SK-N-DZ (cell line): ENCODE results near the gene NTM.
"Not testable (repeated sequence)": the region's sequence is repeated elsewhere in the genome, so short reads cannot be mapped to it uniquely, and the experiment has no call there.

Experiments
- DNase-seq: peaks from one replicate; pipeline ENCODE4 v3.0.0-alpha.2; 2015; ENCODE audit warnings: low spot score

Gene NTM

DNA sequence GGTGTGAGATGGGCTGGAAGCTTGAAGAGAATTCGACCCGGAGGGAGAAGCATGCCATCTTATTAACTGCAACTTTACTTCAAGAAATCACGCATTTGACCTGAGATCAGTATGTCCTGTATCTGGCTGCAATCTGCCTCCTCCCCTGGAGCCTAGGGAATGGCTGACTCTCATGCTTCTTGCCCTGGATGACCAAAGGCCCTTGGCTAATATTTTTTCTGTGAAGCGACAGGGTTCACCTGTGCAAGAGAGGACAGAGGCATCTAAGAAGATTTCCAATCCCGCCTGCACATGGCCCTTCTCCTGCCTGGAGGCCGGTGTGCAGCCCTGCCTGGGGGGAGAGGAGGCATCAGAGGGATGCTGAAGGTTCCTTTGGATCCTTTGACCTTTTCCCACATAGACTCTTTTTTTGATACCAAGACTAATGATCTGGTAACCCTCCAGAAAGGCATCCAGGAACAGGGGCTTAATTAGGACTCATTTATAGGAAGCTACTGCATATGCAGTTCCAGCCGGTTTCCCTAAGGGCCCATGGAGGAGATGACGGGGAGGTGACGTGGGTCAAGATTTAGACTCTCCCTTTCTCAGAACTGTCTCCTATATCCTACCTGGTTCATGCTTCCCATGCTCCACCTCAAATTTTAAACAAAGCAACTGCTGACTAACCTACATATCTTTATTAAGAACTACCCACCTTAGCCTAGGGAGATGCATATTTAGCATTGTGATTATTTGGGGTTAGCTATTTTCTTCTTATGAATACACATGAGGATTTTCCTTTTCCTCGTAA, 50.8 kb downstream of the NTM start:
- no peak for DNase-seq

DNA sequence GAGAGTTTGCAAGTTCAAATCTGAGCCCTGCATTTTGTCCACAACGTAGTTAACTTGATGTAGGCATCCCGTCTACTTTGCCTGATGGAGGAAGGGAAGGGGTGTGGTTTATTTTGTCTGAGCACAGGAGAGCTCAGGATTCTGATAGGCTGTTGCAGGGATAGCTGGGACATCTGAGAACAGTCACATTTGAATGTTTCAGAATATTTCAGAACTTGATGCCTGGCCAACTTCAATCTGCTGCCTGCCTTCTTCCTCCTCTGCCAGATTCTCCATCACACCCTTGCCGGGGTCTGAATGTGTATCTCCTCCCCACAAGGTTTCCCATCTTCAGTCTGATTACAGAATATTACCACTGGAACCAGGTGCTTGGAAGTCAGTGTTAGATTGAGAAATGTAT, 51.6 kb downstream of the NTM start:
- no peak for DNase-seq

DNA sequence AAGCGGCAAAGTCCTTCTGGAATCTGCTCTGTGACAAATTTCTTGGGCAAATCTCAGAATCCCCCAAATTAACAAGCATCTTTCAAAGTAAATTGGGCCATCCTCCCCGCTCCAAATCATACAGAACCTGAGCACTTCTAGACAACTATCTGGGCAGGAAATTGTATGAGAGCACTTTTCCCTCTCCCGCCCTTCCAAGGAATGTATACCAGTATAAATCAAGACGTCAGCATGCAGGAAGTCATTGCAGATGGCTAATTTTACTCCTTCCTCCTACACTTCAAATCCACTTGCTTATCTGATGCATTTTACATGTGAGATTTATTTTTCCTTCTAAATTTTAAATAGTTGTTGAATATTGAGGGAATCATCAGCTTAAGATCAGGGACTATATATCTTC, 52.1 kb downstream of the NTM start:
- no peak for DNase-seq

DNA sequence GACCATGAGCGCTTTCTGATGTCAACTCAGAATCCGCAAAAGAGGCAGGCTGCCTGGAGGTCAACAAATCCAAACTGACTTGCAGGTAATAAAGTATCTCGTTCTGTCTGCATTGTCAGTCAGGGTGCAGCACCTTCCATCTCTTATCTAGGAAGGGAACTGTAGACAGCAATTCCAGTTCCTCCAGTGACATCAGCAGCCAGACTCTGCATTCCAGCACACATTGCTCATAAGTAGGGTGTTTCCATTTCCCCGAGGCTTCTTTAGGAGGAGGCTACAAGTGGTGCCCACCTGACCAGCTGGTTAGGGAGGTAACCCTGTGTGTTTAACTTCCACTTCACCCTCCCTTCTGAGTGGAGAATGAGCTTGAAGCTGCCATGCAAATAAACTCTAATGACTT, 53.3 kb downstream of the NTM start:
- DNase-seq = no peak

DNA sequence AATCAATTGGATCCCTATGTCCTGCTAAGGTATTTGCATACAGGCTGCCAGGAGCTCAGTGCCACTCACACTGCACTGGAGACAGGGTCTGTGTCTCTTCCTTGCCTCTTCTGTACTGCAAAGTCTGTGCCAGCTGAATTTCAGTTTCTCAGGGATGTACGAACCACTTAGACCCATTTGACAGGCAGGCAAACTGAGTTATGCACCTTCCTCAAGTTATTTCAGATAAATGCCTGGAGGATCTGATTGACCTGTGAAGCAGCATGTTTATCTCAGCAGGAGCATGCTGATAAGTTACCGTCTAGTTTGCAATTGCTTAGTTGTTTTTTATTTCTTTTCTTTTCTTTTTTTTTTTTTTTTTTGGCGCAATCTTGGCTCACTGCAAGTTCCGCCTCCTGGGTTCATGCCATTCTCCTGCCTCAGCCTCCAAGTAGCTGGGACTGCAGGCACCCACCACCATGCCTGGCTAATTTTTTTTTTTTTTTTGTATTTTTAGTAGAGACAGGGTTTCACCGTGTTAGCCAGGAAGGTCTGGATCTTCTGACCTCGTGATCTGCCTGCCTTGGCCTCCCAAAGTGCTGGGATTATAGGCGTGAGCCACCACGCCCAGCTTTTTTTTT, 54.0 kb downstream of the NTM start:
- DNase-seq = not testable (repeated sequence)

DNA sequence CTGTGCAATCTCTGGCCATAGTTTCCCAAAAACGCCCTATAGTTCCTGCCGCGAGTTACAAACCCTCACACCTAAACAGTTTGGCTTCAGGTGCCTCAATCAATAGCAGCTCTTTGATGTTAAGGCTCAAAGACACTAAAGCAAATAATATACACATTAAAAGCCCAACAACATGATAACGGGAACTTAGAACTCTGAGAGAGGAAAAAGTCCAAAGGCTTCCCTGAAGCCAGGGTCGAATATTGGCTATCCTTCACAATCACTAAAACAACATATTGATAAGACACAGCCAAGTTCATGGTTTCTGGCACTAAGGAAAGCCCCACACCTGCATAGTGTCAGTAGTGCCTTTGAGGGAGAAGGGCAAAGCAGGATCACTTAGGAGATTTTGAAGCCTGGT, 54.9 kb downstream of the NTM start:
- DNase-seq = no peak

DNA sequence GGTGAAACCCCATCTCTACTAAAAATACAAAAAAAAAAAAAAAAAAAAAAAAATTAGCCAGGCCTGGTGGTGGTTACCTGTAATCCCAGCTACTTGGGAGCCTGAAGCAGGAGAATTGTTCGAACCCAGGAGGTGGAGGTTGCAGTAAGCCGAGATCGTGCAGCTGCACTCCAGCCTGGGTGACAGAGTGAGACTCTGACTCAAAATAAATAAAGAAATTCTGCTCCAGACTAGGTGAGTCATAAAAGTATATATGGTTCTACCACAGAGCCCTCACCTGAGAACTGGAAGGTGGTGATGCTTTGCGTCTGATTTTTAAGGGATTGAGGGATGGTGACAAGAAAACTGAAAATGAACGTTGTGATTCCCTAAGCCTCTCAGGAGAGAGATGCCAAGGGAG, 58.4 kb downstream of the NTM start:
- no peak for DNase-seq

DNA sequence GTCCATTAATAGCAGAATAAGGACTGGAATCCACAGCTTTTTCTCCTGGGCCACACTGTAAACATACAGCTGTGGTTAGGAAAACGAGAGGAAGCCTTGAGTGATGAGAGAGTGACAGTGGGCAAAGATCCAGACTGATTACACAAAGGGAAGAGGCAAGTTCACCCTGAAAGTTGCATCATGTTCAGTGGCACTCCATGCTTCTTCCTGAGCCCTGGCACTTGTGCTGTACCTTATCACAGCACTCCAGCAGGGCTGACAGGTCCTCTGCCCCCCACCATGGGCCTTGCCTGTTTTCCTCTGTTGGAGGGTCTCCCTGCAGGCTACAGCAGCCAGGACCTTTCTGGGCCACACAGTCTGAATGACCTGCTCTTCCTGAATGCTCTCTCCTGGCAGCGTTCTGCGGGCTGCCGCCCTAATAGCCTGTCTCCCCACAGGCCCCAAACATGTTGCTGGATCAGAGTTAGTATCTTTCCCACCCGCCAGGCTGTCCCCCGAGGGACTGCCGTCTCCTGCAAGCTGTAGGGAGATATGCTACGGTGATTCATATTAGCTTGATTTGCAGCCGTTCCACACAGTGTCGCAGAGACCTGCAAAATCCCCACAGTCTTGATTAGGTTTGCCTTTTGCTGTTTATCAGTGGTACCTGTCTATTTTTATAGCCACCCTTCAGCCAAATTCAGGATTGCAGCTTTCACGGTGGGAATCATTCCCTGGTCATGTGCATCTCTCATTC, 60.2 kb downstream of the NTM start:
- DNase-seq = no peak

DNA sequence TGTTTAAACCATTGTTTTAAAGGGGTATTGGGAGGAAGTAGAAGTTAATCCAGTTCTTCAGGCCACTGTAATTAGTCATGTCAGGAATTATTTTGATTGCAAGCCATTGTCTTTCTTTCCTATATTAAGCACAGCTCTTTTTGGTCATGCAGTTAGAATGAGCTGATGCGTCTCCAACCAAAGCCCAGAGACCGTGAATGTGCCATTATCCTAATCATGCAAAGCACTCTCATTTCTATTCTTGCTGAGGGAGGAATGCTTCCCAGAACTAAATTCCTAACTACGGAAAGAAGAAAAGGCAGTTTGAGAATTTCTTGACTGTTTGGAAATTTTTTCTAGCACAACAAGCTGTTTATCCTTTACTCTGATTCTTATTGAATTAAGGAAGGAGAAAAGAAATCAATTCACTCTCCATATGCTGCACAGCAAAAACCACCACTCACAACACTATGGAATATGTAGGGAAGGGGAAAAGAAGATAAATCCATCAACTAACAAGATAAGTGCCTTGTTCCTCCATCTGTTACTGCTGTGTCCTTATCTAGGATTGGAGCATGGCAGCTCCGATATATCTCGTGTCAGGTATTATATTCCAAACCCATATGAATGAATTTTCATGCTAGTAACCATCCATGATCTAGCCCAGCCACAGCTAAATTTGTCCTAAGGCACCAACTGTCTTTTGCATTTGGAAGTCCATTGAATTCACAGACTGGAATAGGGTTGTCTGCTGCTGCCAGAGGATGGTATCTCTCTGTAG, 70.8 kb downstream of the NTM start:
- DNase-seq = no peak

DNA sequence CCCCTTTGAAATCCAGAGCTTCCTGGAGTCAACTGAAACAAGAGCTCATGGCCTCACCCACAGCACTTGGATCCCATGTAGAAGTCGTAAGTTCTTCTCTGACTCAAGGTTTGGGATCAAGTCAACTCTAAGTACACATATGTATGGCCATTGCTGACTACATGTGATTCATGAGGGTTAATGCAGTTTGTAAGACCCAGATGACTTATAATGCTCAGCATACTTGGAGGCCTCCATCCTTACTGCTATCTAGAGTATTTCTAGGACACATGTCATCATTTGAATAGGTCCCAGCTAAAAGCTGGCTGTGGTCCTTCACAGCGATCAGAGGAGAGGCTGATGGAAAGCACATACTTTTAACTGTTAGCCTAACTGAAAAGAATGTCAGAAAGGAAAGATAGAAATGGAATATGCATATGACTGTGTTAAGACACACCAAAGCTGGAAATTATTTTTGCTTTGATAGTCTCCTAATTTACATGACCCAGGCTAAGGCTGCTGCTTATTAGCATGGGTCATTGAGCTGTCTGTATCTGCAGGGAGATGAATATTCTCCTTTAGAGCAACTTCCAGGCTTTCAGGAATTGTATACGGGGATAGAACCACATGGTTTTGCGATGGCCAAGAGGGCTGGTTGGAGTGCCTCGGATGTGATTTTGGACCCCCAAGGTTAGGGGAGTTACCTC, 76.3 kb downstream of the NTM start:
- no peak for DNase-seq

DNA sequence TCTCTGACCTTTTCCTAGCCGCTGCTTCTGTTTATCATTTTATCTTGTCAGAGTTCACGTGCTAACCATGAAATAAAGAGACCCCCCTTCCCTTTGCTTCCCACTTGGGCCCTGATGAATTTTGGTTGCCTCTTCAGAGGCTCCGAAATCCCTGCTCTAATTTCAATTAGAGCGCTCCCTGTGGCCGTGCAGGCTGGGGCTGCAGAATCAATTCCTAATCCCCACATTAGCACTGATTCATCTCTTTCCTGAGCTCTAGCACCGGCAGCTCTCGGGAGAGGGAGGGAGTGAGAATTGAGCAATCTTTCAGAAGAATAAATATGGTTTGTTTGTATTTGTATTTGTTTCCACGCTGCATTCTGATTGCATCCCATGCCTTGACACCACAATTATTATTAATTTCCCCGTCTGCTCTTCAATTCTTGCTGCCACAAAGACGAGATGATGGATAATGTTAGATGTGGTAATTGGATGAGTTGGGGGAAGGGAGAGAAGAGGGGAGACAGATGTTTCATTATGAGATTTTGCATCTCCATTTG, 76.9 kb downstream of the NTM start:
- DNase-seq = no peak

DNA sequence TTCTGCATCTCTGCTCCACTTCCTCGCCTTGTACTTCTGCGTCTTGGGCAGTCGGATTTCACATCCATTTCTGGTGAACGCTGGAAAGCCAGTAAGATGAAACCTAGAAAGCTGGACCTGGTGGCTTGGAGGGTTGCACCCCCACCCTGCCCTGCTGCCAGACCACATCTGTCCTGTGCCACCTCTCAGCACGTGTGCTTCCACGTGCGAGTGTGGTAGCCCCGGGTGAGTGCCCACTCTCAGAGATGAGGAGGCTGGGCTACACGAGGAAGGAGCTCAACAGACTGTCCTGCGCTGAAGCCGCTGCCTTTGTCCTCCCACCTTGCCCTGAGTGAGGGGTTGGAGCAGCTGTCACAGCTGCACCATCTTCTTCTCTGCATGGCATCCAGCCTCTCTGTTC, 77.5 kb downstream of the NTM start:
- DNase-seq = no peak

DNA sequence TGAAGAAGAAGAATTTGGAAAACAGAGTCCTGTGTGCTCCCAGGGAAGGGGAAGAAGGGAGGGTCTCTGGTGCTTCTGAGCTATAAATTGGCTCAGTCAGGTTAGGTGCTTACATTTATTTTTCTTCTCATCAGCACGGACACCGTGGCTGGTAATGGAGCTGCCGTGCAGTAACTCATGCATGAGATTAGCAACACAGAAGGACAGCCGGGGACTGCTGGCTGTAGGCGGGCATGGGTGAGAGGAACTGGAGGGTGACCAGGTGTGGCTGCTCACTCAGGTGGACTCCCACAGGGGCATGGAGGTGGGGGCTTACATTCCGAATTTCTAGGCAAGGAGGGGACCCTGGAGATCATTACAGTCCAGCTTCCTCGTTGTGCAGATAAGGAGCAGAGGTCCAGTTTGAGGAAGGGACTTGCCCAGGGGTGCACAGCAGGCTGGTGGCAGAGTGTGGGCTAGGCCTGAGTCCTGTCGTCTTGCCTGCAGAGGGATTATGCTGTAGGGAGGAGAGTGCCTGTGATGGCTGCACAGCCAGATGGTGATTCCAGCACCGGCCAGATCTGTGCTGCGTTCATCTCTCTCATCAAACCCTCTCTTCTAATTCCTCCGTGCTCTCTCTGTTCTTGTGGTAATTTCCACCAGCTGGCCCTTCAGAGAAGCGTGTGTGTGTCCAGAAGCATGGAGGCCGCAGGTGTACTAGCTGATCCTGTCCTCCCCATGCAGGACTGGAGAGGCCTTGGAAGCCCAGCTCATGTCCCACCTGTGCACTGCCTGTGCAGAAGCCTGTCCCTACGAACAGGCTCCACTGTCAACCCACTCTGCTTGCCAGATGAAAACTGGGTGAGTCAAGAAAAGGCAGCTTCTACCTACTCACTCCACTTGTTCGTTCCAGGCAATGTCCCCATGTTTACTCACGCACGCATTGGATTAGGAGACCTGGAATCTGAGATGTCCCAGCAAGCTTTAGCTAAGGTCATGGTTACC, 78.9 kb downstream of the NTM start:
- no peak for DNase-seq

DNA sequence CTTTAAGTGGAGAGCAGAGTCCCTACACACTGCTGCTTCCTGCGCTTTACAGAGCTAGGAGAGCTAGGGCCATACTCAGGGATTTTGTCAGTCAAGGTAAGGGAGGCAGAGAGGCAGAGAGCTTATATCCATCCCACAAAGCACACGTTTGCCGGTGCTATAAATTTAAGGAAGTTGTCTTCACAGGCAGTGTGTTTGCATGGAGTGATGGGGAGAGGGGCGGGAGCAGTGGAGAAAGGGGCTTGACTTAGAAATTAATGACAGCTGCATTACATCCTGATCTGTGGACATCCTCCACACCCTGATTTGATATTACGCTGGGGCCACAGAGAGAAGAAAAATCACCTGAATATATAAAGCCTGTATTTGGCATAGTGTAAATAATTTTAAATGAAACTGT, 84.1 kb downstream of the NTM start:
- no peak for DNase-seq

DNA sequence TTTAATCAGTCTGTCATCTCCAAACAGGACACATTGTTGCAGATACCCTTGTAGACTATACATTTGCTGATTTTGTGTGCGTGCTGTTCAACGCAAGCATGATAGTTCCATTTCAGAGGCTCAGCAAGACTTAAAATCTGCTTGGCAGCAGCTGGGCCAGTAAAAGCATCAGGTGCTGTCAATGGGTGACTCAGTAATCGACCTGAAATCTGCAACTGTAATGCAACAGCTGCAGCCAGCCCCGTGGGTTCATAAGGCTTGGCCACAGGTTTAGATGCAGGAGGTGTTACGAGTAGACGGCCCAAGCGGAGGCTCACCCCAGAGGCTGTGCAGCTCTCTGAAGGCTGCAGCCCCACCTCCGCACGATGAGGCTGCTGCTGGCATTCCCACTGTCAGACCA, 84.6 kb downstream of the NTM start:
- no peak for DNase-seq

DNA sequence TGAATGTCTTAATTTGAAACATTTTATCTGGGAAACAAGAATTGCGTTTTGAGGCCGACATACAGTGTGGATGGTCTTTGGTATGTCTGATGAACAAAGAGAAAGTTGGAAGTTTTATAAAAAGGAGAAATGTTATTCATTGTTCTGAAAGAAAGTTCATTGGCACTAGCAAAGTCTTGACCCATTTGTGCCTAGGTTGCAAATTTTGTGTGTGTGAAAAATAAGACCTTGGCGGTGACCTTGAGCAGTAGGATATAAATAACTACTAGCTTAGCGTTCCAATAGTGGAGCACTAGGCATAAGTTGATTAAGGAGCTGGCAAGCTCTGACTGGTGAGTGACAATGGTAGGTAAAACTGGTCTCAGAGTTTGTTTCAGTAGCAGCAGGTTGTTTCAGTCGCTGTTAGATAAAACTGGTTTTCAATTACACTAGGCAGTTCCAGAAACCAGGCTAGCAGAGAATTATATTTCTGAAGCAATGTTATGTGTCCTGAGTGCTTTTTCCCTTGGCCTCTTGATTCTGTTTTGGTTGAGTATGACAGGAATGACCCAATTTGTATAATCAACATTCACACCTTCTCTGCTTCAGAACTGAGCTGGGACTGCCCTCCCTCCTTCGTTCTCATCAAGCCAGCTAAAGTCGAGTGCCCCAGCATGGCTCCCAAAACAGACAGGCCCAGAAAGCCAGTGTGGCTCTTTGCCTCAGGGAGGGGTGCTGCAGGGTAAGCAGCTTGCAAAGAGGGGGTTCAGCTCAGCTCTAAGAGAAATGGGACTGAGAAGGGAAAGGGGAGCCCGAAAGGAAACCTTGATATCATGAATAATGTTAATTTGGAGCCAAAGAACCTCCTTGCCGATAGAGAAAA, 85.7 kb downstream of the NTM start:
- no peak for DNase-seq

DNA sequence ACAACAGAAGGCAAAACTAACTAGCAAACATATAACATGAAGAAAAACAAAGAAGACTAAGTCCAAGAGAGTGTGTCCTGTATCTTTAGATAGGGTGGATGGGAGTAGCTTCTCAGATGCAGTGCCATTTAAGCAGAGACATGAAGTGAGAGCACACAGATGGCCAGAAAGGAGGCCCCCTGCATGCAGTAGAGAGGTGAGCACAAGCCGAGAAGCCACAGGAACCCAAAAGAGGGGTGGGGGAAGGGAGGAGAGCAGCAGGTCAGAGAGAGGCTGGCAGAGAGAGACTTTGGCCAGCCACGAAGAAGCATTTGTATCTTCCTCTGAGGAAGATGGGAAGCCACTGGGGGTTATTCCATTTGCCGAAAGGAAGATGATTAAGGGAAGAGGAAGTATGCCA, 86.7 kb downstream of the NTM start:
- DNase-seq = no peak

DNA sequence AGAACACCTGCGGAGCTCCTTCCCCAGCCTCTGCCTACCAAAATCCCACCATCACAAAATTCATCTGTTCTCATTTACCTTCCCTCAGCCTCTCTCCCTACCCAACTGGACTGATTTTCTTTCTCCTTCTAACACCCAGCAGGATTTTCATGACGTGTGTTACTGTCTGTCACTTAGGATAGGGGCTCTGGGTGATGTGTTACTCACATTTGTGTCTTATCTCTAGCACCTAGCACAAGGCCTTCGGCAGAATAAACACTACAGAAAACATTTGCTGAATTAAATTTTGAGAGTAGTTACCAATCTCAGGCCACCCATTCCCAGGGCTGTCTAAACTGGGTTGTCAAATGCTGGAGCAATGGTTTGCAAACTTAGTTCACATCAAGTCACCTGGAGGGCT, 88.0 kb downstream of the NTM start:
- no peak for DNase-seq

DNA sequence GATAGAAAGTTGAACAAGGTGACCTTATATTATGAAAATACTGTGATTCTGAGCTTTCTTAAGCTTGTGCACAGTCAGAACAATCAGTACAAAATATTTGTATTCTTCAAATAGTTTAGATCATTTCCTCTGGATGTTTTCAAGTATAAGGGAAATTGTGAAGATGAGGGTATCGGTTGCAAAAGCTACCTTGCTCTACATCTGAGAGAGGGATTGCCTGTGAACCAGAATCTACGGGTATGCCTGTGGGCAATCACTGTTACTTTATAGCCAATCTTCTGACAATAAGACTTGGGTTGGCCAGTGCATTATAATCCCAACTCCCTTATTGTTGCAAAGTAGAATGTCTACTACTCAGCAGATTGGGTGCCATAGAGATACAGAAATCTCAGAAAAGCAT, 90.5 kb downstream of the NTM start:
- no peak for DNase-seq
